Measurements from ENCODE around the gene CHRM5. TPM values are rescaled to one million over a fixed set of nuclear protein-coding genes. Genes with fewer than 3 reads are reported as not detected.

Gene CHRM5
- total RNA-seq, 1 experiment from 2014 or later, result not detected

GRCh38 chr15:34006381-34006780, 38.1 kb downstream of the CHRM5 start (continued):
- no peak for TF ChIP-seq CEBPB (IDR thresholded peaks at IDR 0.05; ENCODE audit: low read depth)

- TF ChIP-seq CEBPB (IDR thresholded peaks at IDR 0.05; ENCODE audit: low read depth) (no peak), CBX3 (IDR thresholded peaks at IDR 0.05; ENCODE audit: low read depth) (no peak), SIN3A (IDR thresholded peaks at IDR 0.05; ENCODE audit: low read depth) (no peak), ZBTB33 (IDR thresholded peaks at IDR 0.05; ENCODE audit: extremely low read depth, insufficient replicate concordance, low read length) (no peak), JUND (IDR thresholded peaks at IDR 0.05) (no peak), EZH2 (IDR thresholded peaks at IDR 0.05) (no peak), EGR1 (IDR thresholded peaks at IDR 0.05; ENCODE audit: low read depth) (no peak), ZFX (IDR thresholded peaks at IDR 0.05) (no peak), POLR2A (IDR thresholded peaks at IDR 0.05; ENCODE audit: borderline replicate concordance, extremely low read depth, insufficient read depth, insufficient read length) (no peak), ELF1 (IDR thresholded peaks at IDR 0.05; ENCODE audit: borderline replicate concordance, low read depth) (no peak), REST (IDR thresholded peaks at IDR 0.05; ENCODE audit: low read depth) (no peak), POLR2AphosphoS5 (IDR thresholded peaks at IDR 0.05; ENCODE audit: low read depth, low read length) (no peak), YY1 (IDR thresholded peaks at IDR 0.05; ENCODE audit: extremely low read depth, insufficient replicate concordance, low read depth, low read length) (no peak), RAD21 (IDR thresholded peaks at IDR 0.05; ENCODE audit: low read depth) (no peak), FOSL1 (IDR thresholded peaks at IDR 0.05; ENCODE audit: low read depth) (no peak), EZH2phosphoT487 (IDR thresholded peaks at IDR 0.05; ENCODE audit: borderline replicate concordance) (no peak)
- TF ChIP-seq, protein P1, sequence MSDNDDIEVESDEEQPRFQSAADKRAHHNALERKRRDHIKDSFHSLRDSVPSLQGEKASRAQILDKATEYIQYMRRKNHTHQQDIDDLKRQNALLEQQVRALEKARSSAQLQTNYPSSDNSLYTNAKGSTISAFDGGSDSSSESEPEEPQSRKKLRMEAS (IDR thresholded peaks at IDR 0.05), result no peak
- TF ChIP-seq, protein P2, sequence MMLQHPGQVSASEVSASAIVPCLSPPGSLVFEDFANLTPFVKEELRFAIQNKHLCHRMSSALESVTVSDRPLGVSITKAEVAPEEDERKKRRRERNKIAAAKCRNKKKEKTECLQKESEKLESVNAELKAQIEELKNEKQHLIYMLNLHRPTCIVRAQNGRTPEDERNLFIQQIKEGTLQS (IDR thresholded peaks at IDR 0.05), result no peak
- TF ChIP-seq, protein P3, sequence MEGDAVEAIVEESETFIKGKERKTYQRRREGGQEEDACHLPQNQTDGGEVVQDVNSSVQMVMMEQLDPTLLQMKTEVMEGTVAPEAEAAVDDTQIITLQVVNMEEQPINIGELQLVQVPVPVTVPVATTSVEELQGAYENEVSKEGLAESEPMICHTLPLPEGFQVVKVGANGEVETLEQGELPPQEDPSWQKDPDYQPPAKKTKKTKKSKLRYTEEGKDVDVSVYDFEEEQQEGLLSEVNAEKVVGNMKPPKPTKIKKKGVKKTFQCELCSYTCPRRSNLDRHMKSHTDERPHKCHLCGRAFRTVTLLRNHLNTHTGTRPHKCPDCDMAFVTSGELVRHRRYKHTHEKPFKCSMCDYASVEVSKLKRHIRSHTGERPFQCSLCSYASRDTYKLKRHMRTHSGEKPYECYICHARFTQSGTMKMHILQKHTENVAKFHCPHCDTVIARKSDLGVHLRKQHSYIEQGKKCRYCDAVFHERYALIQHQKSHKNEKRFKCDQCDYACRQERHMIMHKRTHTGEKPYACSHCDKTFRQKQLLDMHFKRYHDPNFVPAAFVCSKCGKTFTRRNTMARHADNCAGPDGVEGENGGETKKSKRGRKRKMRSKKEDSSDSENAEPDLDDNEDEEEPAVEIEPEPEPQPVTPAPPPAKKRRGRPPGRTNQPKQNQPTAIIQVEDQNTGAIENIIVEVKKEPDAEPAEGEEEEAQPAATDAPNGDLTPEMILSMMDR (IDR thresholded peaks at IDR 0.05 in 2 of 3, conservative IDR thresholded peaks at IDR 0.05 in 1 of 3; ENCODE audit: borderline replicate concordance in 1 of 3, insufficient read depth in 1 of 3, low read depth in 2 of 3, low read length in 2 of 3), result no peak
- BruUV-seq (replicated peaks), result no TSS peak
- Histone ChIP-seq H3K9me3 (ENCODE audit: control insufficient read depth in 1 of 2, insufficient read depth in 1 of 2, low read depth in 1 of 2, low read length in 2 of 2) (no peaks in the 10 kb centered on the region), H2AFZ (ENCODE audit: low read depth, low read length, poor library complexity, severe bottlenecking) (no peak overlapping the region), H3K9me2 (ENCODE audit: insufficient read depth) (no peaks in the 10 kb centered on the region), H4K20me1 (ENCODE audit: insufficient read depth) (no peaks in the 10 kb centered on the region), H3K79me2 (ENCODE audit: insufficient read depth, low read length) (no peaks in the 10 kb centered on the region), H3K36me3 (ENCODE audit: control insufficient read depth in 1 of 2, insufficient read depth in 2 of 2, low read length in 2 of 2) (no peaks in the 10 kb centered on the region), H3K27ac (ENCODE audit: low read depth, low read length) (no peak overlapping the region), H3K4me2 (ENCODE audit: low read length) (no peak overlapping the region), H3K9ac (ENCODE audit: low read length) (no peak overlapping the region), H3K4me1 (ENCODE audit: control insufficient read depth in 1 of 2, insufficient read depth in 2 of 2, low read length in 2 of 2) (no peaks in the 10 kb centered on the region), H3K4me3 (replicated peaks in 1 of 2; ENCODE audit: low read depth in 1 of 2, low read length in 2 of 2) (no peak overlapping the region), H3K27me3 (ENCODE audit: insufficient read depth, low read length) (no peaks in the 10 kb centered on the region)
- intact Hi-C loops (cut with micrococcal nuclease), result no loop called here
- ATAC-seq, result no peak
- ChIA-PET RAD21 (ENCODE audit: low non-redundant PET in 1 of 2, low total read pairs in 2 of 2, uncharacterized antibody in 2 of 2, unreplicated experiment in 2 of 2) (no interaction called here), POLR2A (no interaction called here), CTCF (no interaction called here)
- no peak for DNase-seq (ENCODE audit: low read depth, low spot score)
Observed at GRCh38 chr15:34009656-34010055, 41.4 kb downstream of the CHRM5 start.
